Parathyroid adenoma (tissue), 2 donors: ENCODE measurements around the gene KATNB1.
"Not testable (repeated sequence)": the region's sequence is repeated elsewhere in the genome, so short reads cannot be mapped to it uniquely, and the experiment has no call there.

Experiments
- H2AFZ ChIP-seq: fragments of 300-600 bp; sonication (generic); one replicate; pipeline ENCODE4 v1.7.0; 2017; ENCODE audit warnings: antibody characterized with exemption, mild to moderate bottlenecking
- H3K27ac ChIP-seq: fragments of 300-600 bp; sonication (generic); one replicate; pipeline ENCODE4 v1.7.0; 2017
- H3K27me3 ChIP-seq: fragments of 300-600 bp; sonication (generic); one replicate; pipeline ENCODE4 v1.7.0; 2017; ENCODE audit warnings: low read length; ENCODE audit not compliant: control insufficient read depth, insufficient read depth
- H3K36me3 ChIP-seq: fragments of 300-600 bp; sonication (generic); one replicate; pipeline ENCODE4 v1.7.0; 2017; ENCODE audit warnings: low read length; ENCODE audit not compliant: control insufficient read depth, insufficient read depth
- H3K4me1 ChIP-seq: fragments of 300-600 bp; sonication (generic); one replicate; pipeline ENCODE4 v1.7.0; 2017; ENCODE audit warnings: control low read depth
- H3K4me2 ChIP-seq: fragments of 300-600 bp; sonication (generic); one replicate; pipeline ENCODE4 v1.7.0; 2017; ENCODE audit warnings: low read length
- H3K4me3 ChIP-seq: fragments of 300-600 bp; sonication (generic); one replicate; pipeline ENCODE4 v1.7.0; 2017; ENCODE audit warnings: low read depth, low read length
- H3K79me2 ChIP-seq: fragments of 300-600 bp; sonication (generic); one replicate; pipeline ENCODE4 v1.7.0; 2017; ENCODE audit warnings: control low read depth
- H3K9ac ChIP-seq: fragments of 300-600 bp; sonication (generic); one replicate; pipeline ENCODE4 v1.7.0; 2017; ENCODE audit warnings: mild to moderate bottlenecking
- H3K9me3 ChIP-seq: fragments of 300-600 bp; sonication (generic); one replicate; pipeline ENCODE4 v1.7.0; 2017; ENCODE audit warnings: low read length; ENCODE audit not compliant: control insufficient read depth
- TF ChIP-seq, protein P1 (sequence below): fragments of 300-600 bp; sonication (generic); IDR thresholded peaks from one replicate; pipeline ENCODE4 v1.7.0; 2017; ENCODE audit warnings: antibody characterized with exemption, mild to moderate bottlenecking
- donor health status: primary hyperparathyroidism.

KATNB1 gene

DNA sequence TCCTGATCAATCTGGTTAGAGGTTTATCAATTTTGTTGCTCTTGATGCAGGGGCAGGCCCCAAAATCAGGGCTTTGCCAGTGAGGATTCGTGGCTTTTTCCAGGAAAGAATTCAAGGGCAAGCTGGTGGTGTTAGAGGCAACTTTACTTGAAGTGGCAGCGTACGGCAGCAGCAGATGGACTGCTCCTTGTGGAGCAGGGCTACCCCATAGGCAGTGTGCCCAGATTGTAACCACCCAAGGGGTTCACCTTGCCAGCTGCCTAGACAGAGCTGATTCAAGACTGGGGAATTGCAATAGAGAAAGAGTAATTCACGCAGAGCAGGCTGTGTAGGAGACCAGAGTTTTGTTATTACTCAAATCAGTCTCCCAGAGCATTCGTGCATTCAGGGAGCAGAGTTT lies 24.2 kb upstream of the KATNB1 start:
- Histone ChIP-seq H3K9me3 (no peaks in the 10 kb centered on the region), H2AFZ (no peak overlapping the region), H3K27ac (no peak overlapping the region), H3K4me3 (no peak overlapping the region), H3K9ac (no peak overlapping the region), H3K36me3 (no peaks in the 10 kb centered on the region), H3K79me2 (no peaks in the 10 kb centered on the region), H3K4me1 (no peaks in the 10 kb centered on the region), H3K4me2 (no peak overlapping the region), H3K27me3 (no peaks in the 10 kb centered on the region)
- TF ChIP-seq, protein P1, sequence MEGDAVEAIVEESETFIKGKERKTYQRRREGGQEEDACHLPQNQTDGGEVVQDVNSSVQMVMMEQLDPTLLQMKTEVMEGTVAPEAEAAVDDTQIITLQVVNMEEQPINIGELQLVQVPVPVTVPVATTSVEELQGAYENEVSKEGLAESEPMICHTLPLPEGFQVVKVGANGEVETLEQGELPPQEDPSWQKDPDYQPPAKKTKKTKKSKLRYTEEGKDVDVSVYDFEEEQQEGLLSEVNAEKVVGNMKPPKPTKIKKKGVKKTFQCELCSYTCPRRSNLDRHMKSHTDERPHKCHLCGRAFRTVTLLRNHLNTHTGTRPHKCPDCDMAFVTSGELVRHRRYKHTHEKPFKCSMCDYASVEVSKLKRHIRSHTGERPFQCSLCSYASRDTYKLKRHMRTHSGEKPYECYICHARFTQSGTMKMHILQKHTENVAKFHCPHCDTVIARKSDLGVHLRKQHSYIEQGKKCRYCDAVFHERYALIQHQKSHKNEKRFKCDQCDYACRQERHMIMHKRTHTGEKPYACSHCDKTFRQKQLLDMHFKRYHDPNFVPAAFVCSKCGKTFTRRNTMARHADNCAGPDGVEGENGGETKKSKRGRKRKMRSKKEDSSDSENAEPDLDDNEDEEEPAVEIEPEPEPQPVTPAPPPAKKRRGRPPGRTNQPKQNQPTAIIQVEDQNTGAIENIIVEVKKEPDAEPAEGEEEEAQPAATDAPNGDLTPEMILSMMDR, result no peak

DNA sequence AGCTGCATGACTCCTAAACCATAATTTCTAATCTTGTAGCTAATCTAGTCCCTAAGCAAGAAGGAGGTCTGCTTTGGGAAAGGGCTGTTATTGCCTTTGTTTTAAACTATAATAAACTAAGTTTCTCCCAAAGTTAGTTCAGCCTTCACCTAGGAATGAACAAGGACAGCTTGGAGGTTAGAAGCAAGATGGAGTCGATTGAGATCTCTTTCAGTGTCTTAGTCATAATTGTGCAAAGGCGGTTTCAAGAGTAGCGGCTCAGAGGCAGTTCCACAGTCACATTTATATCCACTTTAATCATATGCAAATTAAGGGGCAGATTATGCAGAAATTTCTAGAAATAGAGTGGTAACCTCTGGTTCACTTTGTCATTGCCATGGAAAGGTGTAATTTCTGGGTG lies 23.6 kb upstream of the KATNB1 start:
- H3K27ac ChIP-seq, result no peak overlapping the region
- H3K4me1 ChIP-seq, result no peaks in the 10 kb centered on the region
- H3K79me2 ChIP-seq, result no peaks in the 10 kb centered on the region
- no peaks in the 10 kb centered on the region for H3K27me3 ChIP-seq
- H3K9ac ChIP-seq, result no peak overlapping the region
- no peak overlapping the region for H3K4me2 ChIP-seq
- no peaks in the 10 kb centered on the region for H3K9me3 ChIP-seq
- H2AFZ ChIP-seq, result no peak overlapping the region
- TF ChIP-seq, protein P1, result no peak
- no peak overlapping the region for H3K4me3 ChIP-seq
- no peaks in the 10 kb centered on the region for H3K36me3 ChIP-seq

DNA sequence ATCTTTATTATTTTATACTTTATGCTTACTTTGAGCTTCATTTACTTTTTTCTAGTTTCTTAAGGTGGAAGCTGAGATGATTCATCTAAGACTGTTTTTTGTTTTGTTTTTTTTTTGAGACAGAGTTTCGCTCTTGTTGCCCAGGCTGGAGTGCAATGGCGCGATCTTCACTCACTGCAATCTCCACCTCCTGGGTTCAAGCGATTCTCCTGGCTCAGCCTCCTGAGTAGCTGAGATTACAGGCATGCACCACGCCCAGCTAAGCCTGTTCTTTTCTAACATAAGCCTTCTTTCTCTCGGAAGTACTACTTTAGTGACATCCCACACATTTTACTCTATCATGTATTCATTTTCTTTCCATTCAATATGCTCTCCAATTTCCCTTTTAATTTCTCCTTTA lies 23.0 kb upstream of the KATNB1 start:
- not testable (repeated sequence) for H3K79me2 ChIP-seq, H3K9ac ChIP-seq, H3K36me3 ChIP-seq, H3K27ac ChIP-seq, H3K27me3 ChIP-seq, H3K9me3 ChIP-seq, H3K4me2 ChIP-seq, H2AFZ ChIP-seq, H3K4me3 ChIP-seq, H3K4me1 ChIP-seq

DNA sequence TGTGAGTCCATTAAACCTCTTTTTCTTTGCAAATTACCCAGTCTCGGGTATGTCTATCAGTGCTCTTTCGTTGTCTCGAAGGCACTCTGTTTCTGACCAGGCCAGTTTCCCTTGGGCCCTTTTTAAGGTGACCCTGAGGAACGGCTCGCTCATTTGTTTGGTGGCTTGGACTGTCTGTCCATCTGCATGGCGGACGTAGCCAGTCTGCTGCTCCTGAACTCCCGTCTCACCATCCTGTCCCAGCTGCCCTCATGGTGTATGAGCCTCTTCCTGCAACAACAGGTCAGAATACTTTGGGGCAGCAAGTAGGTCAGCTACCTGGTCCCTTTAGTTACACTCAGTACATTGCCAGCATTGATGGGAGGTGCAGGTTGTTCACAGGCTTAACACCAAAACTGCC lies 22.0 kb upstream of the KATNB1 start:
- H3K4me2 ChIP-seq, result no peak overlapping the region
- no peak overlapping the region for H3K27ac ChIP-seq
- H3K36me3 ChIP-seq, result no peaks in the 10 kb centered on the region

DNA sequence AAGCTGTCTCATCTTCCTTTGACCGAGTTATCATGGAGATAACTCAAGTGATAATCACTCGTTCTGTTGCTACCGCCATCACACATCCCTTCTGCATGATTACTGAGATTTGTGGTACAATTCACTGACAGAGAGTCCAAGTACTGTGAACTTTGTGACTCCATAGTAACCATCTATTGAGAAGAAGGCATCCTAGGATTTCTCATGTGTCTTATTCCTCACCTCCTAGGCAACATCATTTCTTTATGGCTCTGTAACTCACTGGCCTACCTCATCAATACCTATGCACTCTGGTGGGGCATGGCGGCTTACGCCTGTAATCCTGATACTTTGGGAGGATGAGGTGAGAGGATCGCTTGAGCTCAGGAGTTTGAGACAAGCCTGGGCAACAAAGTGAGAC lies 21.5 kb upstream of the KATNB1 start:
- Histone ChIP-seq H3K27me3 (no peaks in the 10 kb centered on the region), H2AFZ (no peak overlapping the region), H3K4me1 (no peaks in the 10 kb centered on the region), H3K4me2 (no peak overlapping the region), H3K27ac (no peak overlapping the region), H3K4me3 (no peak overlapping the region), H3K79me2 (no peaks in the 10 kb centered on the region), H3K36me3 (no peaks in the 10 kb centered on the region), H3K9me3 (no peaks in the 10 kb centered on the region), H3K9ac (no peak overlapping the region)
- TF ChIP-seq, protein P1, result no peak

More for the DNA sequence above, 22.0 kb upstream of the KATNB1 start:
- Histone ChIP-seq H2AFZ (no peak overlapping the region), H3K27me3 (no peaks in the 10 kb centered on the region), H3K9me3 (no peaks in the 10 kb centered on the region), H3K4me3 (no peak overlapping the region), H3K9ac (no peak overlapping the region), H3K79me2 (no peaks in the 10 kb centered on the region), H3K4me1 (no peaks in the 10 kb centered on the region)
- TF ChIP-seq, protein P1, result no peak
